ENCODE results near the gene SCG2. TPM values are rescaled to one million over a fixed set of nuclear protein-coding genes. Genes with fewer than 3 reads are reported as not detected.

The SCG2 gene
- total and polyA plus RNA-seq, 5 donors from 2014 or later = not detected

DNA sequence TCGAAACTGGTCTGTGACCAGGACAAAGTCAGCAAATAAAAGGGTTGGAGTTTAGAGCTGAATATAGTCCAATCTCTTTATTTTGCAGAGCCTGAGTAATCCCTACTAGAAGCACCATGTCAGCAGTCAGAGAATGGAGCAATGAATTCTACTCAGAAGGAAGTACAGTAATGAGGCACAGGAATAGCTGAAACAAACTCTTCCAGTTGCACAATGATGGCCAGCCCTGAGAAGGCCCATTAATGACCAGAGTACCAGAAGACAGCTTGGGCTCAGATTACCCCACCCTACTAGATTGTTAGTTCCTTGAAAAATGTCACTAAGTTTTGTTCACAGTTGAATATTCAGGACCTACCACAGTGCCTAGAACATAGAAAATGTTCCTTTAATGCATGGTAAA, 40.3 kb upstream of the SCG2 start:
- Mint-ChIP-seq H3K27ac (peak overlapping the region in 1 of 3 donors; percentile 40), H3K27me3 (no peaks in the 10 kb centered on the region), H3K9me3 (no peaks in the 10 kb centered on the region), H3K4me1 (no peaks in the 10 kb centered on the region), H3K36me3 (no peaks in the 10 kb centered on the region), H3K4me3 (no peak overlapping the region)
- Histone ChIP-seq H3K27me3 (ENCODE audit: control insufficient read depth, insufficient read depth, low read length) (peaks cover 2% of the 10 kb centered on the region), H3K27ac (ENCODE audit: insufficient read depth, low read length, poor library complexity, severe bottlenecking) (no peak overlapping the region), H3K4me1 (ENCODE audit: control insufficient read depth, insufficient read depth, low read length, poor library complexity, severe bottlenecking) (no peaks in the 10 kb centered on the region), H3K36me3 (ENCODE audit: control insufficient read depth, insufficient read depth, low read length) (no peaks in the 10 kb centered on the region), H3K9me3 (ENCODE audit: control insufficient read depth in 2 of 2, low read length in 2 of 2) (no peaks in the 10 kb centered on the region), H3K4me3 (ENCODE audit: low read depth, low read length) (no peak overlapping the region)
- ATAC-seq (ENCODE audit: low read depth in 2 of 2) = no peak
- no peak for DNase-seq

GRCh38 chr2:223641082-223641481, 38.9 kb upstream of the SCG2 start:
- H3K4me1 Mint-ChIP-seq = no peaks in the 10 kb centered on the region
- no peaks in the 10 kb centered on the region for H3K9me3 ChIP-seq (ENCODE audit: control insufficient read depth in 2 of 2, low read length in 2 of 2)

GRCh38 chr2:223635080-223635479, 32.9 kb upstream of the SCG2 start:
- Histone ChIP-seq H3K27ac (ENCODE audit: insufficient read depth, low read length, poor library complexity, severe bottlenecking) (no peak overlapping the region), H3K4me1 (ENCODE audit: control insufficient read depth, insufficient read depth, low read length, poor library complexity, severe bottlenecking) (no peaks in the 10 kb centered on the region), H3K36me3 (ENCODE audit: control insufficient read depth, insufficient read depth, low read length) (no peaks in the 10 kb centered on the region), H3K4me3 (ENCODE audit: low read depth, low read length) (no peak overlapping the region), H3K27me3 (ENCODE audit: control insufficient read depth, insufficient read depth, low read length) (peaks cover 1% of the 10 kb centered on the region), H3K9me3 (ENCODE audit: control insufficient read depth in 2 of 2, low read length in 2 of 2) (no peaks in the 10 kb centered on the region)
- DNase-seq = no peak
- Mint-ChIP-seq H3K27ac (no peak overlapping the region), H3K4me3 (no peak overlapping the region), H3K4me1 (no peaks in the 10 kb centered on the region), H3K27me3 (no peaks in the 10 kb centered on the region), H3K9me3 (peaks cover 0 to 6% (median 1%) of the 10 kb centered on the region in 7 donors), H3K36me3 (no peaks in the 10 kb centered on the region)
- ATAC-seq (ENCODE audit: low read depth in 2 of 2) = no peak

More at GRCh38 chr2:223641082-223641481, 38.9 kb upstream of the SCG2 start:
- Histone ChIP-seq H3K4me1 (ENCODE audit: control insufficient read depth, insufficient read depth, low read length, poor library complexity, severe bottlenecking) (no peaks in the 10 kb centered on the region), H3K36me3 (ENCODE audit: control insufficient read depth, insufficient read depth, low read length) (no peaks in the 10 kb centered on the region), H3K4me3 (ENCODE audit: low read depth, low read length) (no peak overlapping the region), H3K27ac (ENCODE audit: insufficient read depth, low read length, poor library complexity, severe bottlenecking) (no peak overlapping the region), H3K27me3 (ENCODE audit: control insufficient read depth, insufficient read depth, low read length) (peaks cover 2% of the 10 kb centered on the region)
- ATAC-seq (ENCODE audit: low read depth in 2 of 2) (no peak), DNase-seq (no peak)
- H3K27me3 Mint-ChIP-seq = no peaks in the 10 kb centered on the region
- H3K27ac Mint-ChIP-seq = no peak overlapping the region
- peaks cover 0 to 2% (median 0%) of the 10 kb centered on the region in 7 donors for H3K9me3 Mint-ChIP-seq
- no peaks in the 10 kb centered on the region for H3K36me3 Mint-ChIP-seq
- H3K4me3 Mint-ChIP-seq = no peak overlapping the region

- H3K27ac Mint-ChIP-seq = no peak overlapping the region
- no peaks in the 10 kb centered on the region for H3K4me1 ChIP-seq (ENCODE audit: control insufficient read depth, insufficient read depth, low read length, poor library complexity, severe bottlenecking)
- no peak overlapping the region for H3K27ac ChIP-seq (ENCODE audit: insufficient read depth, low read length, poor library complexity, severe bottlenecking)
- peaks cover 0 to 6% (median 1%) of the 10 kb centered on the region in 7 donors for H3K9me3 Mint-ChIP-seq
- H3K4me1 Mint-ChIP-seq = no peaks in the 10 kb centered on the region
- no peak for ATAC-seq (ENCODE audit: low read depth in 2 of 2)
- peaks cover 3% of the 10 kb centered on the region for H3K27me3 ChIP-seq (ENCODE audit: control insufficient read depth, insufficient read depth, low read length)
- no peaks in the 10 kb centered on the region for H3K9me3 ChIP-seq (ENCODE audit: control insufficient read depth in 2 of 2, low read length in 2 of 2)
- no peak for DNase-seq
- no peaks in the 10 kb centered on the region for H3K36me3 ChIP-seq (ENCODE audit: control insufficient read depth, insufficient read depth, low read length)
- no peak overlapping the region for H3K4me3 ChIP-seq (ENCODE audit: low read depth, low read length)
- no peaks in the 10 kb centered on the region for H3K27me3 Mint-ChIP-seq
- no peaks in the 10 kb centered on the region for H3K36me3 Mint-ChIP-seq
- H3K4me3 Mint-ChIP-seq = no peak overlapping the region
These were observed 32.1 kb upstream of the SCG2 start for GRCh38 chr2:223634238-223634637.

GRCh38 chr2:223633656-223634055, 31.5 kb upstream of the SCG2 start:
- peaks cover 3% of the 10 kb centered on the region for H3K27me3 ChIP-seq (ENCODE audit: control insufficient read depth, insufficient read depth, low read length)
- no peaks in the 10 kb centered on the region for H3K36me3 ChIP-seq (ENCODE audit: control insufficient read depth, insufficient read depth, low read length)
- Mint-ChIP-seq H3K9me3 (peaks cover 0 to 6% (median 1%) of the 10 kb centered on the region in 7 donors), H3K27ac (no peak overlapping the region), H3K27me3 (no peaks in the 10 kb centered on the region), H3K4me1 (no peaks in the 10 kb centered on the region), H3K36me3 (no peaks in the 10 kb centered on the region), H3K4me3 (no peak overlapping the region)
- H3K4me3 ChIP-seq (ENCODE audit: low read depth, low read length) = no peak overlapping the region
- no peak overlapping the region for H3K27ac ChIP-seq (ENCODE audit: insufficient read depth, low read length, poor library complexity, severe bottlenecking)
- DNase-seq = no peak
- ATAC-seq (ENCODE audit: low read depth in 2 of 2) = no peak
- H3K4me1 ChIP-seq (ENCODE audit: control insufficient read depth, insufficient read depth, low read length, poor library complexity, severe bottlenecking) = no peaks in the 10 kb centered on the region
- H3K9me3 ChIP-seq (ENCODE audit: control insufficient read depth in 2 of 2, low read length in 2 of 2) = no peaks in the 10 kb centered on the region

DNA sequence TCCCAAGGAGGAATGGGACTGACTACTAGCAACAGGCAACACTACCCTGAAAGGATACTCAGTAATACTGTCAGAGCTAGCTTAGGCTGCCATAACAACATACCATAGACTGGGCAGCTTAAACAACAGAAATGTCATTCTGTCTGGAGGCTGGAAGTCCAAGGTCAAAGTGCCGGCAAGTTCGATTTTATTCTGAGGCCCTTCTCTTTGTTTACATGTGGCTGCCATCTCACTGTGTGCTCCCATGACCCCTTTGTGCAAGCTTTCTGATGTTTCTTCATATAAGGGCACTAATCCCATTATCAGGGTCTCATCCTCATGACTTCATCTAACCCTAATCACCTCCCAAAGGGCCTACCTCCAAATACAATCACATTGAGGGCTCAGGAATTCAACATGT, 30.7 kb upstream of the SCG2 start:
- Mint-ChIP-seq H3K4me1 (no peaks in the 10 kb centered on the region), H3K27me3 (no peaks in the 10 kb centered on the region), H3K9me3 (peaks cover 0 to 6% (median 1%) of the 10 kb centered on the region in 7 donors), H3K36me3 (no peaks in the 10 kb centered on the region), H3K27ac (no peak overlapping the region), H3K4me3 (no peak overlapping the region)
- no peaks in the 10 kb centered on the region for H3K4me1 ChIP-seq (ENCODE audit: control insufficient read depth, insufficient read depth, low read length, poor library complexity, severe bottlenecking)
- peaks cover 3% of the 10 kb centered on the region for H3K27me3 ChIP-seq (ENCODE audit: control insufficient read depth, insufficient read depth, low read length)
- no peaks in the 10 kb centered on the region for H3K36me3 ChIP-seq (ENCODE audit: control insufficient read depth, insufficient read depth, low read length)
- DNase-seq = no peak
- no peak overlapping the region for H3K4me3 ChIP-seq (ENCODE audit: low read depth, low read length)
- no peak overlapping the region for H3K27ac ChIP-seq (ENCODE audit: insufficient read depth, low read length, poor library complexity, severe bottlenecking)
- no peaks in the 10 kb centered on the region for H3K9me3 ChIP-seq (ENCODE audit: control insufficient read depth in 2 of 2, low read length in 2 of 2)
- ATAC-seq (ENCODE audit: low read depth in 2 of 2) = no peak

DNA sequence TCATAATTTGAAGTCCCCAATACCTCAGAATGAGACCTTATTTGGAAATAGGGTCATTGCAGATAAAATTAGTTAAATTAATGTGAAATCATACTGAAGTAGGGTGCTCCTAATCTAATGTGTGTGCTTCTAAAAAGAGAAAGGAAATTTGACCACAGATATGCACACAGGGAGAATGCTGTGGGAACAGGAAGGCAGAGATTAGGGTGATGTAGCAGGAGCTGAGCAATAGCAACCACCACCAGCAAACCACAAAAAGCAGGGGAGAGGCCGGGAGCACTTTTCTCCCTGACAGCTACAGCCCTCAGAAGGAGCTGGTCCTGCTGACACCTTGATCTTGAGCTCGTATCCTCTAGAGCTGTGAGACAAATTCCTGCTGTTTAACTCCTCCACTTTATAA, 24.6 kb upstream of the SCG2 start:
- Histone ChIP-seq H3K27me3 (ENCODE audit: control insufficient read depth, insufficient read depth, low read length) (peaks cover 3% of the 10 kb centered on the region), H3K27ac (ENCODE audit: insufficient read depth, low read length, poor library complexity, severe bottlenecking) (no peak overlapping the region), H3K9me3 (ENCODE audit: control insufficient read depth in 2 of 2, low read length in 2 of 2) (no peaks in the 10 kb centered on the region), H3K4me3 (ENCODE audit: low read depth, low read length) (no peak overlapping the region), H3K36me3 (ENCODE audit: control insufficient read depth, insufficient read depth, low read length) (no peaks in the 10 kb centered on the region), H3K4me1 (ENCODE audit: control insufficient read depth, insufficient read depth, low read length, poor library complexity, severe bottlenecking) (no peaks in the 10 kb centered on the region)
- no peaks in the 10 kb centered on the region for H3K36me3 Mint-ChIP-seq
- no peak overlapping the region for H3K27ac Mint-ChIP-seq
- ATAC-seq (ENCODE audit: low read depth in 2 of 2) (no peak), DNase-seq (no peak)
- H3K4me3 Mint-ChIP-seq = peak overlapping the region in 1 of 4 donors; percentile 10
- peaks cover 9% of the 10 kb centered on the region for H3K27me3 Mint-ChIP-seq
- H3K4me1 Mint-ChIP-seq = peaks cover 0 to 4% (median 0%) of the 10 kb centered on the region in 4 donors
- H3K9me3 Mint-ChIP-seq = peaks cover 0 to 5% (median 2%) of the 10 kb centered on the region in 7 donors

GRCh38 chr2:223625652-223626051, 23.5 kb upstream of the SCG2 start:
- H3K4me3 ChIP-seq (ENCODE audit: low read depth, low read length) = no peak overlapping the region
- H3K27me3 ChIP-seq (ENCODE audit: control insufficient read depth, insufficient read depth, low read length) = peaks cover 3% of the 10 kb centered on the region
- peaks cover 0 to 4% (median 0%) of the 10 kb centered on the region in 4 donors for H3K4me1 Mint-ChIP-seq
- no peaks in the 10 kb centered on the region for H3K36me3 ChIP-seq (ENCODE audit: control insufficient read depth, insufficient read depth, low read length)
- no peak overlapping the region for H3K27ac Mint-ChIP-seq
- H3K36me3 Mint-ChIP-seq = no peaks in the 10 kb centered on the region
- ATAC-seq (ENCODE audit: low read depth in 2 of 2) (no peak), DNase-seq (no peak)
- peaks cover 9% of the 10 kb centered on the region for H3K27me3 Mint-ChIP-seq
- no peak overlapping the region for H3K27ac ChIP-seq (ENCODE audit: insufficient read depth, low read length, poor library complexity, severe bottlenecking)
- H3K9me3 Mint-ChIP-seq = peaks cover 0 to 5% (median 1%) of the 10 kb centered on the region in 7 donors
- H3K4me1 ChIP-seq (ENCODE audit: control insufficient read depth, insufficient read depth, low read length, poor library complexity, severe bottlenecking) = no peaks in the 10 kb centered on the region
- H3K9me3 ChIP-seq (ENCODE audit: control insufficient read depth in 2 of 2, low read length in 2 of 2) = no peaks in the 10 kb centered on the region
- H3K4me3 Mint-ChIP-seq = no peak overlapping the region
